Activated CD4-positive, alpha-beta T cell treated with anti-CD3 and anti-CD28 coated beads for 48 hours (primary cell): Measurements from ENCODE around the gene OR5T1.

Source experiments
- DNase-seq: peaks from one replicate; pipeline ENCODE4 v3.0.0-alpha.2; 2020

The OR5T1 gene

GRCh38 chr11:56273854-56274253, at the start of gene OR5T1:
OR5T1 (plus strand) TSS chr11:56274154; CDS start chr11:56275639, 1,485 bp downstream.
- no peak for DNase-seq

- no peak for DNase-seq
These were observed 39.8 kb upstream of the OR5T1 start, which contains the start of gene OR5T2 for GRCh38 chr11:56234155-56234554. OR5T2 (minus strand) TSS chr11:56234255; CDS start chr11:56233062, 1,193 bp downstream.

GRCh38 chr11:56251954-56252353, 22.0 kb upstream of the OR5T1 start, which contains the start of gene OR5T3:
OR5T3 (plus strand) TSS chr11:56252254; CDS start chr11:56252254, 0 bp downstream.
- no peak for DNase-seq

GRCh38 chr11:56271092-56271491, 2.9 kb upstream of the OR5T1 start:
- no peak for DNase-seq

DNA sequence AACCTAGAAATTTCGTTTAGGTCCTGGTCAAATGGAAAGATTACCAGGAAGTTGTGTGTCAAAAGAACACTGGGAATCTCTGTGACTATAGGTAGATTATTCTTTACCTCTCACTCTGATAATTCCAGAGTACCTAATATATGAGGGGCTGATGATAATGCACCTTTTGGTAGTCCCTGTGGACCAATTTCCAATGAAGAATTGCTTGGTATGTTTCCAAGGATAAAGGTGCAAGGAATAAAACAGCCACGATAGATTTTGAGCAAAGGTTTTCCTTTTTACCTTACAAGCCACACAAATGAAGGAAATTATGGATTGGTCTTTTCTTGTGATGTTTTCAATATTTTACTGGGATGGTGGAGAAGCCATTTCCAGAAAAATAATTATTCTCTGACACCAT, 18.2 kb downstream of the OR5T1 start, which contains the start of gene OR8H1:
Gene OR8H1, minus strand, starts transcription at position 101 of the 400 bp plus-strand sequence. CDS start 1,192 bp downstream, outside the sequence.
- no peak for DNase-seq

- no peak for DNase-seq
These were observed 22.9 kb downstream of the OR5T1 start for GRCh38 chr11:56296898-56297297.

GRCh38 chr11:56307836-56308235, 33.9 kb downstream of the OR5T1 start:
- DNase-seq, result no peak

DNA sequence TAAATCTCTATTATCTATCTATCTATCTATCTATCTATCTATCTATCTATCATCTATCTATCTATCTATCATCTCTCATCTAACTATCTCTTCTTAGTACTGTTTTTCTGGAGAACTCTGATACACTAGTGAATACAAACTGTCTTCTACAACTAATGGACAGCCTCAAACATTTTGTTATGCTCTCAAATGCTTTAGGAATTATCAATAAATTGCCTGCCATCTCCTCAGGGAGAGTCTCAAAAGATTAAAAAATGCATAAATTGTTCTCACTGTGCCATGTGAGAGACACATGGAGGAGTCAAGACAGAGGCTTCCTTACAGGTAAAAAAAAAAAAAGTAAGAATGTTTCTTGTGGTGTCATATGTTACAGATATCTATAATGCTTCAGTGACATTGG, 40.9 kb downstream of the OR5T1 start, which contains the start of gene OR8K3:
Gene OR8K3, plus strand, starts transcription at position 301 of the 400 bp plus-strand sequence. CDS start 3,163 bp downstream, outside the sequence.
- no peak for DNase-seq
